Stimulated activated CD8-positive, alpha-beta memory T cell treated with anti-CD3 and anti-CD28 coated beads, Interleukin-4, amount 100 ng/mL, for 1 hour (primary cell): ENCODE results near the gene ADD2.
A peak's percentile ranks its signal among the peaks of the same experiment; 100 is the strongest.
"Not testable (repeated sequence)": the region's sequence is repeated elsewhere in the genome, so short reads cannot be mapped to it uniquely, and the experiment has no call there.

ENCODE experiments used
- DNase-seq, 2 donors: peaks; one replicate each; pipeline ENCODE4 v3.0.0-alpha.2; 2020; ENCODE audit warnings: low read depth in 2 of 2, low spot score in 1 of 2

The ADD2 gene

DNA sequence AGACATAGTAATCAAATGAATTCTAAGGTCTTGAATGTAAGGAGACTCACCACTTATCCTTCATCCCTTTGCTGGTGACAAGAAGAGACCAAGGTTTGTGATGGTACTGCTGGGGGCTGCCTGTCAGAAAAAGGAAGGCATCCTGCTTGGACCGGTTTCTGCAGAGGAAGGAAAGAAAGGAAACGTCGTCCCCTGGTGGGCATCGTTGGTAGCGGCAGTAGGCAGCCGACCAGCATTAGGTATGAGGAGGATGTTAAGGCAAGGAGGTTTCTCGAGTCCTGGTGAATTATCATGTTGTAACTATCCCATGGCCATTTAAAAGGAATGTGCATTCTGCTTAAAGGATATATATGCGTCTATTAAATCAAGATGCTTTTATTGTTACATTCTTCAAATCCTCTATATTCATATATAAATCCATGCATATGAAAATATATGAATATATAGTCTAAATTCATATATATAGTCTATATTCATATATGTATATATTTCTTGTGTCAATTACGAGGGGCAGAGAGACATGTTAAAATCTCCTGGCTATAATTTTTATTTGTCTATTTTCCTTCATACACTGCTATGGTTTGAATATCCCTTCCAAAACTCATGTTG is 120.0 kb downstream of the ADD2 start:
- DNase-seq = peak; percentile 27 to 39

DNA sequence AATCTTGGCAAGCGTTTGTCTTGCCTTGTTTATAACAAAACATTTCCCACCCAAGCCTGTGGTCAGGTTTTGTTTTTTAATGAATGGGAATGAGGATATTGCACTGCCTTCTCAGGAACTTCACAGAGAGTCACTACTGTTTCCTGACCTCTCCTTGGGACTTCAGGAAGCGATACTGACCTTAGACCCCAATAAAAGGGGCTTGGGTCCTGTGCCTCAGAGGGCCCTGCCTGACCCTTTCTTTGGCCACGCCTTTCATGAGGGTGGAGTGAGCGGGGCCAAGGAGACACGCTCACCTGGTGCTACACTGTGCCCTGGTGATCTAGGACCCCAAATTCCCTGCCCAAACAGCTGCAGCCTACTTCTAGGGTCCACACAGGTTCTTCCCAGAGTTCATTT is 121.6 kb downstream of the ADD2 start:
- DNase-seq = no peak

DNA sequence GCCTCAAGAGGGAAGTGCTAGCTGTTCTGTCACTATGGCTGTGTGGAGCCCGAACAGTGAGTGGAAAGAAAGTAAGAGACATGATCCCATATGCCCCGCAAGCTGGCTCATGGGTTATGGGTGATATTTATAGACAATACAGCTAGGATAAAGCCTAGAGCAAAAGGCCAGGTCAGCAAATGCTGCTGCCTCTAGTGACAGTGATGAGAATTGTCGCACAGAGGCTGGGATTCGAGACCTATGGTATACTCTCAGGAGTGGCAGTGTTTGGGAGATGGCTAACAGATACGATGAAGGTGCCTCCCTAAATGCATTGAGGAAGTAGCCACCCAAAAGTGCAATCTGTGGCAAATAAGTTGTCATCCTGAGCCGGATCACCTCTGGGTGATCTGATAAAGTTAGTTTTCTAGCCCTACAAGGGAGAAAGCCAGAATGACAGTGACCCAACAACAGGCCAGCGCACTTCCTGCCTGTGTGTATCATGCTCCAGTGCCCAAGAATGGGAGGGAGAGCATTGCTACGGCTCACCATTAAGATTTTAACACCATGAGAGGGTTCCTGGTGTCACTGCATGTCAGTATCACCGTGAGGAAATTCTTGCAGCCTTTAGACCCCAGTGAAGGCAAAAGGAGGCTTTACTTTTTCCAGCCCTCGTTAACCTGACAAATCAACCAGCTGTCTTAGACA is 122.1 kb downstream of the ADD2 start:
- DNase-seq = no peak

DNA sequence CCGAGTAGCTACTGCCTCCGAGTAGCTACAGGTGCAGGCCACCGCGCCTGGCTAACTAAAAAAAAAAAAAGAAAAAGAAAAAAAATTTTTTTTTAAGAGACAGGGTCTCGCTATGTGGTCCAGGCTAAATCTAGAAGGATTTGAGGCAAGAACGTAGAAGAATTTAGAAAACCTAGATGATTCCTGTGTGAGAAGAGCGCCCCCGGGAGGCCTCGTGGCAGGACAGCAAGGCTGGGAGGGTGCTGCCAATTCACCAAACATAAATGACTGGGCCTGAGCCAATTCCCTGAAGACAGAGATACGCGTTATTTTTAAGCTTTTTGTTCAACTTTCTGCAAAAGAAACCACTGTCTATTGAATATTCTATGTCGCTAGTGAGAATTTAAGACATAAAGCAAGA is 124.3 kb downstream of the ADD2 start:
- no peak for DNase-seq

DNA sequence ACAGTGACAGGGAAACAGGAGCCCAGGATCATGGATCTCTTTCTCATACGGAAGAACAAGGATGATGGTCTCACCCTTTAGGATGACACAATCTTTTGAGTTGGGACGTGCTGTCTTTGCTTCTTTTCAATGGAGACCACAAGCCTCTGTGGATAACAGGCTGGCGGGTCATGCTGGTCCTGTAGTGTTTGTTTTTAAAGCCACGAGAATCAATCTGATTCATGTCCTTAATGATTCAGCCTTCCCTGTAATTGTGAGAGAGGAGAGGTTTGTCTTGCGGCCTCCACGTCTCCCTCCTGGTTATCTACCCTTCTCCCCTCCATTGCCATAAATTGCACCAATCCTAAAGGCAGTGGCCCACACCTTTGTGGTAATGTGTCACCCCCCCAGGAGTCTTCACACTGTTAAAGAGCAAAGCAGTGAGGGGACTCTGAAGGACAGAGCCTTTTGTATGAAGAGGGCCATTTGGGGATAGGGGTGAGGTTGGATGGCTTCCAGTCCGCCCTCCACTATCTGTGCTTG is 126.7 kb downstream of the ADD2 start:
- no peak for DNase-seq

DNA sequence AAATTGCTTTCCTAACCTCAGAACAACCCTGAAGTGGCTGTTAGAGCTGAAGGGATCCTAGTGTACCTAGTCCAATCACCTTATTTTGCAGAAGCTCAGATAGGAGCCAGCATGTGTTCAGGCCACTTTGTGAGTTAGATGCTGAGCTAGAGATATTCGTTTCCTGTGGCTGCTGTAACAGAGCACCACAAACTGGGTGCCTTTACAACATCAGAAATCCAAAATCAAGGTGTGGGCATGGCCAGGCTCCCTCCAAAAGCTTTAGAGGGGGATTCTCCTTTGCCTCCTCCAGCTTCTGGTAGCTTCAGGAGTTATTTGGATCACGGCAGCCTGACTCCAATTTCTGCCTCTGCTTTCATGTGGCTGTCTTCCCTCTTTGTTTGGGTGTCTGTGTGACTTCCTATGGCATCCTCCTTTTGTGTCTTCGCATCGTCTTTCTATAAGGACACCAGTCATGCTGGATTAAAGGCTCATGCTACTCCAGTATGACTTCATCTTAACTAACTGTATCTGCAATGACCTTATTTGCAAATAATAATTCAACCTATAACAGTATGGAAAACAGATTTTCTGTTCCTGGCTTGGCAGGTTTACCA is 128.1 kb downstream of the ADD2 start:
- DNase-seq = no peak

DNA sequence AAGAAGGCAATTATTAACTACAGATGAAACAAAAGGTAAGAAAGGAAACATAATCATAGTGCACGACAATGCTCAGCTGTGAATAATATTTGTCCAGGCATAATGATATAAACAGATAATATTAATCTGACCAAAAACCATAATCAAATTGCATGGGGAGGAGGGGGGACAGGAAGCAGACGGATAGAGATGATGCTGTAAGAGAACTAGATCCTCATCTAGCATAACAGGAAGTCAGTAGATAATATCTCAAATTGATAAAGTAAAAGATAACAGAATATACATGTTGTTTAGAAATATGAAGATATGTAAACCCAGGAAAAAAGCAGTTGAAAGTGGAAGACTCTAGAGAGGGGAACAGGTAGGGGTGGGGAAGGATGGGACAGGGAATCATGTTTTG is 129.4 kb downstream of the ADD2 start:
- no peak for DNase-seq

DNA sequence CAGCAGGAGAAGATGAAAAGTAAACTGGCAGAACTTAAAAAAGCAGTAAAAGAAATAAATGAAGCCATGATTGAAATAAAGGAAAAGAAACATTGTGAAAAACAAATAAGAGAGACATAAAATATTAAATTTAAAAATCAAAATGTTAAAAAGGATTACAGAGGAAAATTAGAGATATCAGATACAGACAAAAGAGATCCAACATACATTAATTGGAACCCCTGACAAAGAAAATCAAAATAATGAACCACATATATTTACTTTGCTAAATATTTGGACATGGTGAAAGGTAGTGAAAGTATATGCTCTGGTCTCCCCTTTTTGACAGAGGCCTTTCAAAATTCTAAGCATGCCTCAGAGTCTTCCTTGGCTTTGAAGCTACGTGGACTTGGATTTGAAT is 134.5 kb downstream of the ADD2 start:
- DNase-seq = no peak

DNA sequence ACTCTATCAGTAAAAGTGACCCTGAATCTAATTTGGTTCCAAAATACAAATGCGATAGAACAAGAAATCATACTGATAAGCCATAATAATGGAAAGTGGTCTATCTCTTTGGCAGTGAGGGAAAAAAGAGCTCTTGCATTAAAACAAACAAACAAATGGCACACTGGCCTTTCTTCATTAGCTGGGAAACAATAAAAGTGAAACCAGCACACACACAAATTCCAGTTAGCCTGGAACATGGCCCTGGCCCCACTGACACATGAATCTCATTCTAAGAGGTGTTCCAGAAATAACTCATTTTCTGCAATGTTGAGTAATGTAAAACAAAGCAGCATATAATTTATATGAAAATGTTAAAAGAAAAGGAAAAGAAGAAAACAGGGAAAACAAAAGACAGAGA is 135.0 kb downstream of the ADD2 start:
- no peak for DNase-seq

DNA sequence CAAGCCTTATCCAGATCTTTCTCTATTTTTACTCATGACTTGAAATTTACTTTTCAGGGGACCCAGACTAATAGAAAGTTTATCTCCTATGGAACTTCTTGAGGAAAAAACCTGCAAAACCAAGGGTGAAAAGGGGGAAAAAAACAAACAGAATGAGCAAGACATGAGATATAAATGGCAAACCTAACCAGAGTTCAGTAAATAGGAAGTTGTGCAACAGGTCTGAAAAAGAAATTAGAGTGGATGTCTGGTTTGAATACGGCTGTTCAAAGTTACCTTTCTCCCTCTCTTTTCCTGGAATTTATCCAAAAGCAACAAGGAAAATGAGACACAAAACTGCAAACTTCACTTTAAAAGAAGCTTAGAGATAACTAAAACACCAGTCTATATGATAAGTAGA is 135.6 kb downstream of the ADD2 start:
- DNase-seq = no peak

DNA sequence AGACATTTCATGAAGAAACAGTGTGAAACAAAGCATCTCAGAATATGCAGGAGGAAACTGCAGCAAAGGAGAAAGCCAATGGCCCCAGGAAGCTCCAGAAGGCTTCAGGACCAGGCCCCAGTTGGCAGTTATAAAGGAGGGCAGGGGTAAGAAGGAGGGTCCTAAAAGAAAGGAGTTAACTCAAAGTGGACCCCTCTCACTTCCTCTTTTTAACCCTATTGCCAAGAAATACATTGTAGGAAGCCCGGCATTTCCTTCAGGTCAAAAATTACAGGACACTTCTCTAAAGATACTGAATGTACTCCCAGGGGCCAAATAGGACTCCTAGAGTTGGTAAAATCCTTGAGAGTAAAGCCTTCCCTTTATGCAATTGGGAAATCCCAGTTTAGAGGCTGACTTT is 137.2 kb downstream of the ADD2 start:
- DNase-seq = no peak

DNA sequence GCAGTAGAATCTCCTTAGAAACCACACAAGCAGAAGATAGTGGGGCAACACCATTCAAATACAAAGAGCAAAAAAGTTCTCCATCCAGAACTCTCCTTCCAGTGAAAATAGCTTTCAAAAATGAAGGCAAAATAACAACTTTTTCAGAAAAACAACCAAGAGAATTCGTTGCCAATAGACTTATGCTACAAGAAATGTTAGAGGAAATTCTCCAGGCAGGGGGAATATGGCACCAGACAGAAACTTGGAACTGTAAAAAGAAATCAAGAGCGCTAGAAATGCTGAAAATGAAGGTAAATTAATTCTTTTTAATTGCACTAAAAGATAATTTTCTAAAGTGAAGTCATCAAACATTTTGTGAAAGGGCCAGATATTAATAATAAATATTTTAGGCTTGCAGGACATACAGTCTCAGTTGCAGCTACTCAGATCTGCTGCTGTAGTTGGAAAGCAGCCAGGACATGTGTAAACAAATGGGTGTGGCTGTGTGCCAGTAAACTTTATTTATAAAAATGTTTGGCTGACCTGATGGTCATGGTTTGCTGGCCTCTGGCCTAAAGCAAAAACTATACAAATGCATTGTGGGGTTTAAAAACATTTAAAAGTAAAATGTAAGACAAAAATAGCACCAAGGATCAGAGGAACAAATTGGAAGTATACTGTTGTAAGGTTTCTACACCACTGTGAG is 140.6 kb downstream of the ADD2 start:
- no peak for DNase-seq

DNA sequence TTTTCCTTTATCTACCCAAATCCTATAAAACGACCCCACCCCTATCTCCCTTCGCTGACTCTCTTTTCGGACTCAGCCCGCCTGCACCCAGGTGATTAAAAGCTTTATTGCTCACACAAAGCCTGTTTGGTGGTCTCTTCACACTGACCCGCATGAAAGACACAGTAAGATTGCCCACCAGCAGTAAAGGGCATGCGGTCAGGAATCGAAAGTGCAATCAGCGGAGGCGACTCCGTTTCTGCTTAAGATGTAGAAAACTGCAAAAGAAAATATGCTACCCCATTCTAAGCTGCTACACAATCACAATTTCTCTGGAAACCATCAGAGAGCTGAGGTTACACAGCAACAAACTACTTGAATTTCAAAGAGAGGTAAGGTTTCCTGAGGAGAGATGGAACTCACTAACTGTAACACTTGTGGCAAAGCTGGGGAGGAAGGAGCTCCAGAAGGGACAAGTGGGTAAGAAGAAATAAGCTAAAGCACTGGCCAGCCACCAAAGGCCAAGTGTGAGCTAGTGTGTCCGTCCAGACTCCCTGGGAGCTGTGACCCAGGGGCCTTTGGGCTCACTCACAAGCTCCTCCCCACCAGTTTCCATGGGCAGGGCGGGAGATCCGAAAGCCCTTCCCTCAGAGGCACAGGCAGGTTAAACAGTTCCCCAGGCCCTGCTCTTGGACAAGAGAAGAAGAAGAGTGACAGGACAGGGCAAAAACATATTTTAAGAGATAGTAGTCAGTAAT is 141.6 kb downstream of the ADD2 start:
- DNase-seq = no peak

DNA sequence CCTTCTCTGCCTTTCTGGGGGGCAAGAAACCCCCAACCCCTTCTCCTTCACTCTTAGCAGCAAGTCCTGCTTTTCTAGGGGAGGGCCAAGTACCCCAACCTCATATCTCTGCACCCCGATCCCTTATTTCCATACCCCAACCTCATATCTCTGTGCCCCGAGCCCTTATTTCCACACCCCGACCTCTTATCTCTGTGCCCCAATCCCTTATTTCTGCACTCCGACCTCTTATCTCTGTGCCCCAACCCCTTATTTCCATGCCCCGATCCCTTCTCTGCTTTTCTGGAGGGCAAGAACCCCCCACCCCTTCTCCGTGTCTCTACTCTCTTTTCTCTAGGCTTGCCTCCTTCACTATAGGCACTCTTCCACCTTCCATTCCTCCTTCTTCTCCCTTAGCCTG is 146.5 kb downstream of the ADD2 start:
- not testable (repeated sequence) for DNase-seq

DNA sequence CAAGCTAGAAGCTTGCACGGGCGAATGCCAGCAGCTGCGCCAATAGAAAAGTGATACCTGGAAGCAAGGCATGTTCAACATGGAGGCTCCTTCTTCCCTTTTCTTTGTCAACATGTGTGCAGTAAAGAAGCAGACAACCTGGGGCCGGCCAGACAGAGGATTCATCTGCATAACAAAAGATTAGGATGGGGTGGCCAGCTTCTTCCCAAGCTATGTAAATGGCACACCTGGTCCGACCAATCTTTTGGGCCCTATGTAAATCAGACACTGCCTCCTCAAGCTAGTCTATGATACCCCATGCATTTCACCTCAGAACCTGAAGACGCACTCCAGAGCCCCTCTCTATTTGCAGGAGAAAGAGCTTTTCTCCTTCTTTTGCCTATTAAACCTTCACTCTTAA is 148.0 kb downstream of the ADD2 start:
- DNase-seq = no peak

DNA sequence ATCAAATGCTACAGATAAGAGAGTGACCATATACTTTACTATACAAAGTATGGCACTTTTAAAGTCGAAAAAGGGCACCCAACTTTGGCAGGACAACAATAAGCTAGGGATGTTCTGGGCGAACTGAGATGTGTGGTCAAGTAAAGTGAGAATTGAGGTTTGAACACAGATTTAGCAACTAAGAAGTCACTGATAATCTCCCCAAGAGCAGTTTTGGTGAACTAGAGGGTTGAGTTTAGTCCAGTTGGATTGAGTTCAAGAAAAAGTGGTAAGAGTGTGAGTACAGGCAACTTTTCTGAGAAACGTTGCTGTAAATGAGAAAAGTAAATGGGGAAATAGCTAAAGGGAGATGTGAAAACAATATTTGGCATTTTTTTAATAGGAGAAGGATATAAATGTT is 148.8 kb downstream of the ADD2 start:
- DNase-seq = no peak

DNA sequence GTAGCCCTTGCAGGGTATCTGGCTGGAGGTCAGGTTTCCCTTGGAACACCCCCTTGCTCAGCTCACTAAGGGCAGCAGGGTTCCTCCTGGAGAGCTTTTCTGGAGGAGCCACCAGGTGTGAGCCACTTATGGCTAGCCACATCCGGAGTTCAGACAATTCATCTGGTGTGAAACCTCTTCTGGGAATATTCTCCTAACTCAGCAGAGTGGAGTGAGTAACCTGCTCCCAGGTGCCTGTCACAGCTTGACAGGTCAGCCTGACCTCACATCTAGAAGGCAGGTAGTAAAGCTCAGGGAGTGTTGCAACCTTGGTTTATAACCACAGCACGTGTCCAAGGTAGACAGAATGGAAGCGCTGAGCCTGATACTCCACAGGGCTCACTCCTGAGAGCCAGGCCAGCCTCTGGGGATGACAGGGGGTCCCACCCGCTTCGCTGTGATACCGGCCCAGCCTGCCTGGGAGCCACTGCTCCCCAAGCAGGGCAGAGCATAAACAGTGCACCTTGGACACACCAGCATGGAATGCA is 151.8 kb downstream of the ADD2 start:
- DNase-seq = no peak

DNA sequence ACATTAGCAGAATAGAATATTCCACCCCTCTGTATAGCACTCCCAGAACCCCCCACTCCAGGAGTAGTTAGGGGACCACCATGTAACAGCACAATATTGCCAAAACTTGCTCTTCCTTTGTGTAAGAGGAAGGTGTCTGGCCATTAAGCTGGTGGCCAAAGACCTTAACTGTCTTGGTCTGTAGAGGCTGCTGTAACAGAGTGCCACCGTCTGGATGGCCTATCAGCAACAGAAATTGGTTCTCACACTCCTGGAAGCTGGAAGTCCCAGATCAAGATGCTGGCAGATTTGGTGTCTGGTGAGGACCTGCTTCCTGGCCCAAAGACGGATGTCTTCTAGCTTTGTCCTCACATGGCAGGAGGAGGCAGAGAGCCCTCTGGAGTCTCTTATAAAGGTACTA is 152.8 kb downstream of the ADD2 start:
- DNase-seq = no peak

DNA sequence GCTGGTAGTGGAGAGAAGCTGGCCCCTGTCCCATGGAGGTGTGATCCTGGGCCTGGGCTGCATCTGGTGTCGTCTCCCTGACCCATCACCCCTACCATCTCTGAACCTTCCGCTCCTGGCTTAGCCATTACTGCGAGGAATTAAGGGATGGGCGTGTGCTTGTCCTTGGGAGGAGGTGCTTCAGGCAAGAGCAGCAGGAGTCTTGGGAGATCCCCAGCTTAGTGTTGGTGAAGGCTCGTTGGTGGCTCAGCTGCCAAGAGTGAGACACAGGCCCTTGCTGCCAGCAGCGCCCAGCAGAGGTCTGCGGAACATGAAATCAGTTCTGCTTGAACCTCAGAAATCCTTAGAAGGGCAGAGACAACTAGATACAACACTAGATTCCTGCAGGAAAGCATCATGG is 154.5 kb downstream of the ADD2 start:
- DNase-seq = no peak

DNA sequence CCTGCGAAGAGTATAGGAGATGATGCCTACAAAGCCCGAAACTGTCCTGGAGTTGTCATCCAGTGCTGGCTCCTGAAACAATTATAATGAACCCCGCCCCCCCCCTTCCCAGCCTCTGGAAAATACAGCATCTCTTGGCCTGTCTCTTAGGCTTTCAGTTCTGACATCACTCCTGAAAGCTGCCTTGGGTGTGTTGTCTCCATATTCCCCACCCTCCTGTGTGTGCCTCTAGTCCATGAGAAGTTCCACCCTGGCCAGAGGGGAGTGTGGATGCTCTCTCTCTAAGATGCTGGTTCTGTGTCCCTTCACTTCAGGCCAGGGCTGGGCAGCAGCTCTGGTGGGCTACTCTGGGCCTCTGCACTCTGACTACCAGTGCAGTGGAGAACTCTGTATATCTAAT is 155.4 kb downstream of the ADD2 start:
- DNase-seq = no peak

DNA sequence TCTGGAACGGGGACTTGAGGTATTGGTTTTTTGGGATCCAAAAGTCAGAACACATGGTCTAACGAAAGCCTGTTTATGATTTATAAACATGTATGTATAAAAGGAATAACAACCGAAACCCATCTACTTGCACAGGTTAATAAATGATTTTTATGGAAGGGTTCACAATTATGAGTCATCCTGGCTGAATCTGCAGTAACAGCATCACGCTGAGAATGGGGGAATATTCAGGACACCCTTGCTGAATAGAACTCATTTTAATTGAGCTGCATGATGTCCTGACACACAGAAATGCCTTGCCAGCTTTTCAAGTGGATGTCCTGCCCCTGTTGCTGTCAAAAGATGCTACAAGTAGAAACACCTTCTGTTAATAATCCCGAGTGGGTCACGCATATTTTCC is 159.6 kb downstream of the ADD2 start:
- no peak for DNase-seq
